HG03280 (cell line): ENCODE measurements around the gene TLK2.
"Not testable (repeated sequence)": the region's sequence is repeated elsewhere in the genome, so short reads cannot be mapped to it uniquely, and the experiment has no call there.

Source experiments
- ATAC-seq: cut with Tn5 transposase; IDR thresholded peaks from one replicate; pipeline ENCODE4 v1.9.1; 2021; ENCODE audit warnings: mild to moderate bottlenecking, moderate library complexity; ENCODE audit not compliant: unreplicated experiment

Gene TLK2

GRCh38 chr17:62482553-62482952, 3.9 kb downstream of the TLK2 start:
- not testable (repeated sequence) for ATAC-seq

GRCh38 chr17:62490990-62491389, 12.4 kb downstream of the TLK2 start:
- ATAC-seq: not testable (repeated sequence)

DNA sequence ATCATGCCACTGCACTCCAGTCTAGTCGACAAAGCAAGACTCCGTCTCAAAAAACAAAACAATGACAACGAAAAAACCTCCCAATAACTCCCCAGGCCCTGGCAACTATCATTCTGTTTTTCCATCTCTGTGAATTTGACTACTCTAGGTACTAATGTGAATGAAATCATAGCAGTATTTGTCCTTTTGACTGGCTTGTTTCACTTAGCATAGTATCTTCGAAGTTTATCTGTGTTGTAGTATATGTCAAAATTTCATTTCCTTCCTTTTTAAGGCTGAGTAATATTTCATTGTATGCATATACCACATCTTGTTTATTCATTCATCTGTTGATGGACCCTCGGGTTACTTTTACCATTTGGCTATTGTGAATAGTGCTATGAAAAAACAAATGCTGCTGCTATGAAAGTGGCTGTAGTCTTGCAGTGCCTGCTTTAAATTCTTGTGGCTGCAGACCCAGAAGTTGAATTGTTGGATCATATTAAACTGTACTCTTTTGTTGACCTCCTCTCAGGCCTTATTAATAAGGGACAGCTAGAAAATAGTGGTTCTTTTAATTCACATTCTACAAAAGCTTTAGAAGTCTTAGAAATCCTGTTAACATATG, 14.5 kb downstream of the TLK2 start:
- not testable (repeated sequence) for ATAC-seq

DNA sequence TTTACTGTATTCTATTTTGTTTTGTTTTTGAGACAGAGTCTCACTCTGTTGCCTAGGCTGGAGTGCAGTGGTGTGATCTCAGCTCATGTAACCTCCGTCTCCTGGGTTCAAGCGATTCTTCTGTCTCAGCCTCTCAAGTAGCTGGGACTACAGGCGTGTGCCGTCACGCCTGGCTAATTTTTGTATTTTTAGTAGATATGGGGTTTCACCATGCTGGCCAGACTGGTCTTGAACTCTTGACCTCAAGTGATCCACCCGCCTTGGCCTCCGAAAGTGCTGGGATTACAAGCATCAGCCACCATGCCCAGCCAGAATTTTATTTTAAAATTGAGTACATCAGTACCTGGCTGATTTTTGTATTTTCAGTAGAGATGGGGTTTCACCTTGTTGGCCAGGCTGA, 15.4 kb downstream of the TLK2 start:
- not testable (repeated sequence) for ATAC-seq

DNA sequence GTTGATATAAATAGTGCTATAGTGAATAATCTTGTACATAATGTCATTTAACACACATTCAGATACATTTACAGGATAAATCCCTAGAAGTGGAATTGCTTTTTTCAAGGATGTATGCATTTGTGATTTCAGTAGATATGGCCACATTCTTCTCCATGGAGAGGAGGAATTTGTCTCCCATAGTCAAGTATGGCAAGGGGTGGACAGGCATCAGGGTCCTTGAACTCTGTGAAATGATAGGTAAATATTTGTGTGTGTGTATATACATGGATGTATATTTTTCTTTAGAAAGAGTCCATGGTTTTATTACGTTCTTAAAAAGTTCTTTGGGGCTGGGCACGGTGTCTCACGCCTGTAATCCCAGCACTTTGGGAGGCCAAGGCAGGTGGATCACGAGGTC, 17.7 kb downstream of the TLK2 start:
- not testable (repeated sequence) for ATAC-seq

GRCh38 chr17:62498796-62499195, 20.2 kb downstream of the TLK2 start:
- not testable (repeated sequence) for ATAC-seq

- ATAC-seq: not testable (repeated sequence)
Measured at GRCh38 chr17:62500463-62500862, 21.8 kb downstream of the TLK2 start.

DNA sequence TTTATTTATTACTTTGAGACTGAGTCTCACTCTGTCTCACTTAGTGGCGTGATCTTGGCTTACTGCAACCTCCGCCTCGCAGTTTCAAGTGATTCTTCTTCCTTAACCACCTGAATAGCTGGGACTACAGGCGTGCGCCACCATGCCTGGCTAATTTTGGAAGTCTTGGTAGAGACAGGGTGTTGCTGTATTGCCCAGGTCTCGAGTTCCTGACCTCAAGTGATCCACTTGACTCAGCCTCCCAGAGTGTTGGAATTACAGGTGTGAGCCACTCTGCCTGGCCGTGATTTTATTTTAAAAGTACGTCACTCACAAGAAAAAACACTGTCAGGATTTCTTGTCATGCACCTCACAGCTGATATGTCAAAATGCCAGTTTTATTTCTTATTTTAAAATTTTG, 26.2 kb downstream of the TLK2 start:
- not testable (repeated sequence) for ATAC-seq

DNA sequence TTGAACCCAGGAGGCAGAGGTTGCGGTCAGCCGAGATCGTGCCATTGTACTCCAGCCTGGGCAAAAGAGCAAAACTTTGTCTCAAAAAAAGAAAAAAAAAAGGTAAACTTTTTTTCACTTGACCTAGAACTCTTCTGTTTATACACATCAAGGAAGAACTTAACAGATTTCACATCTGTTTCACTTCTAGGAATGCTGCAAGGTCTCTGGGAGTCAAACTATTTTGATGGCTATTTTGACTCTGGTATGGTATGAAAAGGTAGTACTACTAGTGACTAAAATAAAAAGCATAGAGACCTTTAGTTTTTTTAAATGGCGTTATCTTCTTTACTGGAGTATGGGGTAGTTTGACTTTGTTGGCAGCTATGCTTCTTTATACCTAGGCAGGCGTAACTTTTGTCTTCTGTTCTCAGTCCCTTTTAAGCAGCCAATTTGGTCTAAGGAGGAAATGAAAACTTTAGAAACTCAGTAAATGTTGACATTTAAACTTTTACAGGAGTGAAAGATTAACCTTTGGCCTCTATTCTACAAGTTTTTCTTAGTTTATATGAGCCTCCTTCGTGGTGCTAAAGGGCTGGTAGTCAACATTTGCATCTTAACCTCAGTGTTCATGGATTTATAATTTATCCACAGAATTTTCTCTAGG, 28.7 kb downstream of the TLK2 start:
- ATAC-seq: not testable (repeated sequence)

GRCh38 chr17:62510247-62510819, 31.7 kb downstream of the TLK2 start:
- not testable (repeated sequence) for ATAC-seq

DNA sequence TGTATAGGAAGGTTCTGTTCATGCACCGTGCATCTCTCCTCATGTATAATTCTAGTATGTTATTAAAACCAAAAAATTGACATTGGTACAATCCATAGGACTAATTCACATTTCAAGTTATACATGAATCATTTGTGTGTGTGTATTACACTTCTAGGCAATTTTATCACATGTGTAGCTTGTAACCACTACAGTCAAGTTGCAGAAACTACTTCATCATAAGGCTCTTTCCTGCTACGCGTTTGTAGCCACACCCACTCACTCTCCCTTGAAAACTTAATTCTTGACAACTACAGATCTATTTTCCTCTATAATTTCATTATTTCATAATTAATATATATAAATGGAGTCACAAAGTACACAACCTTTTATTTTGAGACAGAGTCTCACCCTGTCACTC, 32.4 kb downstream of the TLK2 start:
- ATAC-seq: not testable (repeated sequence)

DNA sequence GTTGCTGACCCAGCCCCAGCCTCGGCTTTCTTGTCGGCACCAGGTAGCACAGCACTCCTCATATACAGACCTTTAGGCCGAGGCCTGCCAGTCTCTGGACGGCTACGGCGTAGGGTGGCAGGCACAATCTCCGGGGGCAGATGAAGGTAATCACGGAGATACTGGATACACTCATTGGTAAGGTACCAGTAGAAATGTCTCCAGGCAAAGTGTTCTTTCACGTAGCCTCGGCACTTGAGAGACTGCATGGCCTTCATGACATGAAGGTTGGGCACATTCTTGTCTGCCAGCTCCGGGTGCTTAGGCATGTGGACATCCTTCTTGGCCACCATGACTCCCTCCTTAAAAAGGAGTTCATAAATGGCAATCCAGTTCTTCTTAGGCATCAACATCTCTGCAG, 37.8 kb downstream of the TLK2 start:
- ATAC-seq: not testable (repeated sequence)

GRCh38 chr17:62521295-62521694, 42.7 kb downstream of the TLK2 start:
- ATAC-seq: not testable (repeated sequence)

DNA sequence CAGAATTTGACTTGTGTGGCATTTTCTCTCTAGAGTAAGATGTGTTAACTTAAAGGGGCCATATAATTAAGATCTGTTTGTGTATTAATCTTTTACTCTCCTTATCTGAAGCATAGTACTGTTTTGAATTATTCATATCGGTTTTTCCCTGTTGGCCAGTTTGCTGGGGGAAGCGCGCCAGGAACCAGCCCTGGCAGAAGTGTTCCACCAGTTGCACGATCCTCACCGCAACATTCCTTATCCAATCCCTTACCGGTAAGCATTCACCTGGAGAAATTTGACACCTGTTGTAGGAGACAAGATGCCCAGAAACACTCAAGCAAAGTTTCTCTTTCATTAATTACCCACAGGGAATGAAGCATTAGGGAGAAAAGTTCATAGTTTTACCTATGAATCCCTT, 45.5 kb downstream of the TLK2 start:
- not testable (repeated sequence) for ATAC-seq

- ATAC-seq: not testable (repeated sequence)
Measured at GRCh38 chr17:62525317-62525716, 46.7 kb downstream of the TLK2 start.

- not testable (repeated sequence) for ATAC-seq
Measured at GRCh38 chr17:62530936-62531335, 52.3 kb downstream of the TLK2 start.

- not testable (repeated sequence) for ATAC-seq
Measured at GRCh38 chr17:62536557-62536956, 57.9 kb downstream of the TLK2 start.

DNA sequence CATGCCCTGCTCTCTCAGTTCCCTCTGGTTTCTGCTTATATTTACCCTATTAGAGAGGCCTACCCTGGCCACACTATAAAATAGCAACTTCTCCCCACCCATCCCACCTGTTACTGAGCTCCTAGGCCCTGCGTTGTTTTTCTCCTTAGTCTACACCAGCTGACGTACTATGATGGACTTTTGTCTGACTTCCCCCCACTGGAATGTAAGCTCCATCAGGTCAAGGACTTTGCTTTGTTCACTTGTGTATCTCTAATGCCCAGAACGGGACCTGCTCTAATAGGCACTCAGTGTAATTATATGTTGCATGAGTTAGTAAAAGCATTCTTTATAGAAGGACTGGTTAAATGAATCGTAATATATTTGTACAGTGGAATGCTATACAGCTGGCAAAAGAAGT, 62.4 kb downstream of the TLK2 start:
- ATAC-seq: not testable (repeated sequence)

DNA sequence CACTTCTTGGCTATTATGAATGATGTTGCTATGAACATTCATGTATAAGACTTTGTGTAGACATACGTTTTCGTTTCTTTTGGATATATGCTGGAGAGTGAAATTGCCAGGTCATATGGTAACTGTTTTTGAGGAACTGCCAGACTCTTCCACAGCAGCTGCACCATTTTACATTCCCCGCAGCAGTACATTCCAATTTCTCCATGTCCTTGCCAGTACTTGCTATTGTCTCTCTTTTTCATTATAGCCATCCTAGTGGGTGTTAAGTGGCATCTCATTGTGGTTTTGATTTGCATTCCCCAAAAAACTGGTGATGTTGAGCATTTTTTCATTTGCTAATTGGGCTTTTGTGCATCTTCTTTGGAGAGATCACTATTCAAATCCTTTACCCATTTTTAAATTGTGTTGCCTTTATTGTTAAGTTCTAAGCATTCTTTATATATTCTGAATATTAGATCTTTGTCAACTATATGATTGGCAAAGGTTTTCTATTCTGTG, 64.7 kb downstream of the TLK2 start:
- ATAC-seq: not testable (repeated sequence)

DNA sequence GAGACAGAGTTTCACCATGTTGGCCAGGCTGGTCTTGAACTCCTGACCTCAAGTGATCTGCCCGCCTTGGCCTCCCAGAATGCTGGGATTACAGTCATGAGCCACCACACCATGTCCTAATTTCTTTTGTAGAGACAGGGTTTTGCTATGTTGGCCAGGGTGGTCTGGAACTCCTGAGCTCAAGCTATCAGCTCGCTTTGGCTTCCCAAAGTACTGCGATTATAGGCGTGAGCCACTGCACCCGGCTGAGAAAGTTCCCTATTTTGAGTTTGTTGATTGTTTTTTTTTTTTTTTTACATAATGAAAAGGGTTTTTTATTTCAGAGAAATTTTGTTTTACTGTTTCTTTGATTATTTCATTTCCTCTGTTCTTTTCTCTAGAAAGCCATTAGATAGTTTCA, 67.4 kb downstream of the TLK2 start:
- not testable (repeated sequence) for ATAC-seq

GRCh38 chr17:62552851-62553659, 74.4 kb downstream of the TLK2 start:
- peak; percentile 75 for ATAC-seq
